GM12878 (cell line): ENCODE results near the gene ACD.

Experiments
- BHLHE40 ChIP-seq, 2 experiments: fragments of 450-650 bp in 1 of 2; IDR thresholded peaks; 2 replicates each; pipeline ENCODE4 v1.6.1; 2011 to 2017; ENCODE audit warnings: low read depth in 2 of 2, borderline replicate concordance in 1 of 2, improper control_type of control experiment in 1 of 2, low read length in 1 of 2, mild to moderate bottlenecking in 1 of 2
- CREB1 ChIP-seq: IDR thresholded peaks from 2 replicates; pipeline ENCODE4 v1.6.1; 2012; ENCODE audit warnings: low read depth, mild to moderate bottlenecking, inconsistent platforms
- KAT2A ChIP-seq: conservative IDR thresholded peaks from 2 replicates; pipeline ENCODE4 v1.6.1; 2011; ENCODE audit warnings: low read depth, low read length; ENCODE audit not compliant: control insufficient read depth
- POLR2A ChIP-seq: IDR thresholded peaks from 2 replicates; pipeline ENCODE4 v1.6.1; 2011; ENCODE audit warnings: low read depth, mild to moderate bottlenecking, low read length
- RAD21 ChIP-seq: IDR thresholded peaks from 2 replicates; pipeline ENCODE4 v1.6.1; 2011; ENCODE audit warnings: mild to moderate bottlenecking, low read depth, low read length, moderate library complexity; ENCODE audit not compliant: insufficient read depth
- RCOR1 ChIP-seq: conservative IDR thresholded peaks from 2 replicates; pipeline ENCODE4 v1.6.1; 2012; ENCODE audit warnings: low read depth, low read length, improper control_type of control experiment
- RELA ChIP-seq: fragments of 450-650 bp; IDR thresholded peaks from 2 replicates; pipeline ENCODE4 v1.8.0; 2014; ENCODE audit warnings: borderline replicate concordance; ENCODE audit not compliant: partially characterized antibody
- SP1 ChIP-seq: IDR thresholded peaks from one replicate; pipeline ENCODE4 v1.6.1; 2011; ENCODE audit warnings: low read depth, low read length
- STAT1 ChIP-seq: fragments of 450-650 bp; conservative IDR thresholded peaks from 2 replicates; pipeline ENCODE4 v1.6.1; 2014; ENCODE audit warnings: antibody characterized with exemption, mild to moderate bottlenecking
- ZNF207 ChIP-seq: fragments of 450-650 bp; IDR thresholded peaks from 2 replicates; pipeline ENCODE4 v1.6.1; 2014; ENCODE audit warnings: antibody characterized with exemption, mild to moderate bottlenecking, borderline replicate concordance
- ZZZ3 ChIP-seq: IDR thresholded peaks from 2 replicates; pipeline ENCODE4 v1.6.1; 2011; ENCODE audit warnings: low read depth; ENCODE audit not compliant: control insufficient read depth, insufficient read length
- TF ChIP-seq, protein P1 (sequence below): IDR thresholded peaks from 2 replicates; pipeline ENCODE4 v1.6.1; 2011; ENCODE audit warnings: low read depth, low read length, improper control_type of control experiment, borderline replicate concordance
- TF ChIP-seq, protein P2 (sequence below): fragments of 450-650 bp; IDR thresholded peaks from 2 replicates; pipeline ENCODE4 v1.6.1; 2016; ENCODE audit warnings: mild to moderate bottlenecking, moderate library complexity, borderline replicate concordance
- TF ChIP-seq, protein P3 (sequence below), 3 experiments: IDR thresholded peaks in 2 of 3; conservative IDR thresholded peaks in 1 of 3; 2 replicates each; pipeline ENCODE4 v1.5.1; 2011; ENCODE audit warnings: low read depth in 3 of 3, low read length in 3 of 3, mild to moderate bottlenecking in 3 of 3, control low read depth in 2 of 3, moderate library complexity in 2 of 3, inconsistent platforms in 1 of 3, mixed read lengths in 1 of 3; ENCODE audit not compliant: control insufficient read depth in 2 of 3, insufficient read depth in 1 of 3; ENCODE audit errors: extremely low read depth in 1 of 3

GRCh38 chr16:67647111-67647651 is 12.9 kb downstream of the ACD start:
- no peak for TF ChIP-seq SP1
- TF ChIP-seq, protein P1, sequence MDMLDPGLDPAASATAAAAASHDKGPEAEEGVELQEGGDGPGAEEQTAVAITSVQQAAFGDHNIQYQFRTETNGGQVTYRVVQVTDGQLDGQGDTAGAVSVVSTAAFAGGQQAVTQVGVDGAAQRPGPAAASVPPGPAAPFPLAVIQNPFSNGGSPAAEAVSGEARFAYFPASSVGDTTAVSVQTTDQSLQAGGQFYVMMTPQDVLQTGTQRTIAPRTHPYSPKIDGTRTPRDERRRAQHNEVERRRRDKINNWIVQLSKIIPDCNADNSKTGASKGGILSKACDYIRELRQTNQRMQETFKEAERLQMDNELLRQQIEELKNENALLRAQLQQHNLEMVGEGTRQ, result no peak
- TF ChIP-seq RAD21, result no peak
- TF ChIP-seq, protein P2, sequence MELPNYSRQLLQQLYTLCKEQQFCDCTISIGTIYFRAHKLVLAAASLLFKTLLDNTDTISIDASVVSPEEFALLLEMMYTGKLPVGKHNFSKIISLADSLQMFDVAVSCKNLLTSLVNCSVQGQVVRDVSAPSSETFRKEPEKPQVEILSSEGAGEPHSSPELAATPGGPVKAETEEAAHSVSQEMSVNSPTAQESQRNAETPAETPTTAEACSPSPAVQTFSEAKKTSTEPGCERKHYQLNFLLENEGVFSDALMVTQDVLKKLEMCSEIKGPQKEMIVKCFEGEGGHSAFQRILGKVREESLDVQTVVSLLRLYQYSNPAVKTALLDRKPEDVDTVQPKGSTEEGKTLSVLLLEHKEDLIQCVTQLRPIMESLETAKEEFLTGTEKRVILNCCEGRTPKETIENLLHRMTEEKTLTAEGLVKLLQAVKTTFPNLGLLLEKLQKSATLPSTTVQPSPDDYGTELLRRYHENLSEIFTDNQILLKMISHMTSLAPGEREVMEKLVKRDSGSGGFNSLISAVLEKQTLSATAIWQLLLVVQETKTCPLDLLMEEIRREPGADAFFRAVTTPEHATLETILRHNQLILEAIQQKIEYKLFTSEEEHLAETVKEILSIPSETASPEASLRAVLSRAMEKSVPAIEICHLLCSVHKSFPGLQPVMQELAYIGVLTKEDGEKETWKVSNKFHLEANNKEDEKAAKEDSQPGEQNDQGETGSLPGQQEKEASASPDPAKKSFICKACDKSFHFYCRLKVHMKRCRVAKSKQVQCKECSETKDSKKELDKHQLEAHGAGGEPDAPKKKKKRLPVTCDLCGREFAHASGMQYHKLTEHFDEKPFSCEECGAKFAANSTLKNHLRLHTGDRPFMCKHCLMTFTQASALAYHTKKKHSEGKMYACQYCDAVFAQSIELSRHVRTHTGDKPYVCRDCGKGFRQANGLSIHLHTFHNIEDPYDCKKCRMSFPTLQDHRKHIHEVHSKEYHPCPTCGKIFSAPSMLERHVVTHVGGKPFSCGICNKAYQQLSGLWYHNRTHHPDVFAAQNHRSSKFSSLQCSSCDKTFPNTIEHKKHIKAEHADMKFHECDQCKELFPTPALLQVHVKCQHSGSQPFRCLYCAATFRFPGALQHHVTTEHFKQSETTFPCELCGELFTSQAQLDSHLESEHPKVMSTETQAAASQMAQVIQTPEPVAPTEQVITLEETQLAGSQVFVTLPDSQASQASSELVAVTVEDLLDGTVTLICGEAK, result no peak
- no peak for TF ChIP-seq RCOR1
- TF ChIP-seq POLR2A, result no peak
- no peak for TF ChIP-seq CREB1
- TF ChIP-seq STAT1, result no peak
- no peak for TF ChIP-seq ZNF207
- TF ChIP-seq ZZZ3, result no peak
- TF ChIP-seq, protein P3, sequence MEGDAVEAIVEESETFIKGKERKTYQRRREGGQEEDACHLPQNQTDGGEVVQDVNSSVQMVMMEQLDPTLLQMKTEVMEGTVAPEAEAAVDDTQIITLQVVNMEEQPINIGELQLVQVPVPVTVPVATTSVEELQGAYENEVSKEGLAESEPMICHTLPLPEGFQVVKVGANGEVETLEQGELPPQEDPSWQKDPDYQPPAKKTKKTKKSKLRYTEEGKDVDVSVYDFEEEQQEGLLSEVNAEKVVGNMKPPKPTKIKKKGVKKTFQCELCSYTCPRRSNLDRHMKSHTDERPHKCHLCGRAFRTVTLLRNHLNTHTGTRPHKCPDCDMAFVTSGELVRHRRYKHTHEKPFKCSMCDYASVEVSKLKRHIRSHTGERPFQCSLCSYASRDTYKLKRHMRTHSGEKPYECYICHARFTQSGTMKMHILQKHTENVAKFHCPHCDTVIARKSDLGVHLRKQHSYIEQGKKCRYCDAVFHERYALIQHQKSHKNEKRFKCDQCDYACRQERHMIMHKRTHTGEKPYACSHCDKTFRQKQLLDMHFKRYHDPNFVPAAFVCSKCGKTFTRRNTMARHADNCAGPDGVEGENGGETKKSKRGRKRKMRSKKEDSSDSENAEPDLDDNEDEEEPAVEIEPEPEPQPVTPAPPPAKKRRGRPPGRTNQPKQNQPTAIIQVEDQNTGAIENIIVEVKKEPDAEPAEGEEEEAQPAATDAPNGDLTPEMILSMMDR (IDR thresholded peaks at IDR 0.05 in 2 of 3, conservative IDR thresholded peaks at IDR 0.05 in 1 of 3; ENCODE audit: control insufficient read depth in 2 of 3, extremely low read depth in 1 of 3, insufficient read depth in 1 of 3, low read depth in 3 of 3, low read length in 3 of 3), result no peak
- no peak for TF ChIP-seq RELA
- no peak for TF ChIP-seq KAT2A
- no peak for TF ChIP-seq BHLHE40 (IDR thresholded peaks at IDR 0.05; ENCODE audit: borderline replicate concordance in 1 of 2, low read depth in 2 of 2, low read length in 1 of 2)
